ENCODE results near the gene MMP24. TPM values are rescaled to one million over a fixed set of nuclear protein-coding genes. Genes with fewer than 3 reads are reported as not detected.
"Not testable (repeated sequence)": the region's sequence is repeated elsewhere in the genome, so short reads cannot be mapped to it uniquely, and the experiment has no call there.

MMP24 gene
- 0.43 TPM for total RNA-seq

DNA sequence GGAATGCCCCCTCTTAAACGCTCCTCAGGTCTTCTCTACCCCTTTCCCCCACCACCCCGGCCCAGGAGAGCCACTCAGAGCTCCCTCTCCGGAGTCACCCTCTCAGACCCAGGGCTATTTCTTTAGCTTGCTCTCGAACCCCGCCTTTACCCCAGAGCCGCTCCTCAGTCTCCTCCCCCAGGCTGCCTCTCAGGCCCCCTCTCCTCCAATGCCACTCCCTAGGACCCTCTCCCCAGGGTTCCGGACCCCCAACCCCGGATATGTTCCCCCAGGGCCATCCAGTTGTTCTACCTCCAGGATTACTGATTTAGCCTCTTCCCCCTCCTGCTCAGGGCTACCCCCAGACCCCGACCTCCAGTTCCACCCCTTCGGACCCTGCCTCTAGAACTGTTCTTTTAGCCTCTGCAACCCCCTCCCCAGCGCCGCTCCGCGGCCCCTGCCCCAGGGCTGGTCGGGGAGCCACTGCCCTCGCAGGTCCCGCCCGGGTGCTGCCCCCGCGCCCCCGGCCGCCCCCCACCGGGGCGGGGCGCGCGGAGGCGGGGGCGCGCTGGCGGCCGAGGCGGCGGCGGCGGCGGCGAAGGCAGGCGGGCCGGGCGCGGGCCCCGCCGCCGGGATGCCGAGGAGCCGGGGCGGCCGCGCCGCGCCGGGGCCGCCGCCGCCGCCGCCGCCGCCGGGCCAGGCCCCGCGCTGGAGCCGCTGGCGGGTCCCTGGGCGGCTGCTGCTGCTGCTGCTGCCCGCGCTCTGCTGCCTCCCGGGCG lies at the start of gene MMP24:
Gene MMP24, plus strand, starts transcription at position 565 of the 758 bp plus-strand sequence. Its CDS starts 49 bp downstream, at position 614.
- DNase-seq (ENCODE audit: low spot score), result no peak

DNA sequence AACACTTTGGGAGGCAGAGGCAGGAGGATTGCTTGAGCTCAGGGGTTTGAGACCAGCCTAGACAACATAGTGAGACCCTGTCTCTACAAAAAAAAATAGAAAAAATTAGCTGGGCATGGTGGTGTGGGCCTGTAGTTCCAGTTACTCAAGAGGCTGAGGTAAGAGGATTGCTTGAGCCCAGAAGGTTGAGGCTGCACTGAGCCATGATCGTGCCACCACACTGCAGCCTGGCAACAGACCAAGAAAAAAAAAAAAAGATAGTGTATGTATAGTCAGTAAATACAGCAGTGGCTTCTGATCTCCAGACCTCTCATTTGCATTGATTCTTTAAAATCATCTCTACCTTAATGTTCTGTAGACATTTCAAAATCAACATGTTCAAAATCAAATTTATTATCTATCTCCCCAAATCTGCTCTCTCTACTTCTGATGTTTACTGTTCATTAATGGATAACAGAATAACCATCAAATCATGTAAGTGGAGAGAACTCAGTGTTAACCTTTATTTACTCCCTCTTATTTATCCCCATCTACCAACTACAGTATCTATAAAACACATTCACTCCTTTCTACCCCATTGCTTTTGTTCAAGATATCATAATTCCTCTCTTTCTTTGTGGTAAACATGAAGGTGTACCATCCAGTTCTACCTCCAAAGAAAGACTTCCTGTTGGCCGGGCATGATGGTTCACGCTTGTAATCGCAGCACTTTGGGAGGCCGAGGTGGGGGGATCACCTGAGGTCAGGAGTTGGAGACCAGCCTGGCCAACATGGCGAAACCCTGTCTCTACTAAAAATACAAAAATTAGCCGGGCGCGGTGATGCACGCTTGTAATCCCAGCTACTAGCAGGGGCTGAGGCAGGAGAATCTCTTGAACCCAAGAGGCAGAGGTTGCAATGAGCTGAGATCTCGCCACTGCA lies 46.9 kb upstream of the MMP24 start:
- DNase-seq (ENCODE audit: low spot score), result peak; percentile 63
- ATAC-seq, result peak; percentile 69

More for the DNA sequence above, at the start of gene MMP24:
- ATAC-seq, result no peak

DNA sequence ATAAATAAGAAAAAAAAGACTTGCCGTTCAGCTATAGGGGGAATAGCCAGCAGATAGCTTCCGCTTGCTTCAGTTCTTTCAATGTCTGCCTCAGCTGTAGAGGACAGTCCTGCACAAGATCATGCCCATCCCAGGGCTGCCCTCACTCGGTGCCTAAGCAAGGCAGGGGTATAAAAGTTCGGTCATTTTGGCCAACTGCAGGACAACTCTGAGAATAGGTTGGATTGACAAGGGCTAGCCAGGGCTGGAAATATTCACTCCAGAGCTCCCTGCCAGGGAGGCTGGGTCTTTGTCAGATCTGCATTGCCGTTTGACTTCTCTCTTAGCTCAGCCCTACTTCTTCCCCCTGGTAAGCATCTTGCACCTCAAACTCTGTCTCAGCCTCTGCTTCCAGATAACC lies 46.2 kb upstream of the MMP24 start:
- peak; percentile 67 for ATAC-seq
- DNase-seq (ENCODE audit: low spot score), result no peak

DNA sequence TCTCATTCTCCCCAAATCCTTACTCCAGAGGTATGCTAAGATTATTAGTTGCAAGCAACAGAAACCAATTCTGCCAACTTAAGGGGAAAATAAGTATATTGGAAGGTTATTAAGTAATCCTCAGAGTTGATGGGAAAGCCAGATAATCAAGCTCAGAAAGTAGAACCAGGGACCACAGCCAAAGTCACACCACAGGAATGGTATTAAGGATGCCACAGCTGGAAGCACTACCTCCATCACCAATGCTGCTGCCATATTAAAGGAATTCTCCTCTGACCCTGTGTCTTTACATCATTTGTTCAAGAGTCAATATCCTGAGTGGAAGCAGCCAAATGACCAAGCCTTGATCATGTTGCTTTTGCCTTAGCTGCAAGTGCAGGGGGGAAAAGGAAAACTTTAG lies 44.8 kb upstream of the MMP24 start:
- ATAC-seq (no peak), DNase-seq (ENCODE audit: low spot score) (no peak)

DNA sequence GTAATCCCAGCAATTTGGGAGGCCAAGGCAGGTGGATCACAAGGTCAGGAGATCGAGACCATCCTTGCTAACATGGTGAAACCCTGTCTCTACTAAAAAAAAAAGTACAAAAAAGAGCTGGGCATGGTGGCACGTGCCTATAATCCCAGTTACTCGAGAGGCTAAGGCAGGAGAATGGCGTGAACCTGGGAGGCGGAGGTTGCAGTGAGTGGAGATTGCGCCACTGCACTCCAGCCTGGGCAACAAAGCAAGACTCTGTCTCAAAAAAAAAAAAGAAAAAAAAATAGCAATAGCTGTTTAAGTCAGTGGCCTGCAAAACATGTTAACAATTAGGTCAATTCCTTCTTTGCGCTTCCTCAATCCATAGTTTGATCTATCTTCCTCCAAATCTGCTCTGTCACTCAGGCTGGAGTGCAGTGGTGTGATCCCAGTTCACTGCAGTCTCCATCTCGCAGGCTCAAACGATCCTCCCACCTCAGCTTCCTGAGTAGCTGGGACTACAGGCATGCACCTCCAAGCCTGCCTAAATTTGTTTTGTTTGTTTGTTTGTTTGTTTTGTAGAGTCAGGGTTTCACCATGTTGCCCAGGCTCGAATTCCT lies 39.7 kb upstream of the MMP24 start:
- not testable (repeated sequence) for ATAC-seq

DNA sequence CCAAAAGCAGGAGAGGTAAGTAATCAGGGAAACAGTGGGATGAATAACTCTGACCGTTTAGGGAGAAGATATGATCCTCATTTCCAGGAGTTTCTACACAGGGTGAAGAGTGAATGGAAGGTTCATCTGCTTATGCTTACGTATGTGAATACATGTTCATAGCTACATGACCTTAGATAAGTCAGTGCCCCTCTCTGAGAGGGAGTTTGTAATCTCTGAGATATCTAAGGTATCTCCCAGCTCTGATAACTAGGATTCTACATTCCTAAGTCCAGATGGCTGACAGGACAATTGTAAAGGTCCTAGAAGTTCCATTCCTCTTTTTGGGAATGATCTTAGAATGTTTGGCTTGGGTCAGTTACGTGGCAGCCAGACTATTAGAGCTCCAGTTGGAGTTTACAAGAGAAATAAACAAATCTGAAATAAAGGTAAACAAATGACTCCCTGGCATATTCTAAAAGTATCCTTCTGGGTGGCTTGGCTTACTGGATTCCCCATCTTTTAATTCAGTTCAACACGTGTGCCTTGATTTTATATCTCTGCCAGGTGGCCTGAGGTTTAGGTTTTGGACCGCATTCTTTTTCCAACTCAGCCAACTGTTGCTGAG lies 38.8 kb upstream of the MMP24 start:
- ATAC-seq, result no peak
- no peak for DNase-seq (ENCODE audit: low spot score)

More for the DNA sequence above, 39.7 kb upstream of the MMP24 start:
- not testable (repeated sequence) for DNase-seq (ENCODE audit: low spot score)

DNA sequence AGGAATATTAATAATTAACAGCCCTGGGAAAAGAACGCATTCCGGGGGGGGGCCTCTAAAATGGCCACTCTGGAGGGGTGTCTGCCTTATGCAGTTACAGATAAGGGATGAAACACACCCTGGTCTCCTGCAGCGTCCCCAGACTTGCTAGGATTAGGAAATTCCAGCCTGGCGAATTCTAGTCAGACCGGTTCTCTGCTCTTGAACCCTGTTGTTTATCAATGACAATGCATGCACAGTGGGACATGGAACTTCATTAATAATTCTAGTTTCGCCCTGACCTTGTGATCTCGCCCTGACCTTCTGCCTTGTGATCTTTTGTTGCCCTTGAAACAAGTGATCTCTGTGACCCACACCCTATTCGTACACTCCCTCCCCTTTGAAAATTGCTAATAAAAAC lies 37.3 kb upstream of the MMP24 start:
- not testable (repeated sequence) for ATAC-seq

DNA sequence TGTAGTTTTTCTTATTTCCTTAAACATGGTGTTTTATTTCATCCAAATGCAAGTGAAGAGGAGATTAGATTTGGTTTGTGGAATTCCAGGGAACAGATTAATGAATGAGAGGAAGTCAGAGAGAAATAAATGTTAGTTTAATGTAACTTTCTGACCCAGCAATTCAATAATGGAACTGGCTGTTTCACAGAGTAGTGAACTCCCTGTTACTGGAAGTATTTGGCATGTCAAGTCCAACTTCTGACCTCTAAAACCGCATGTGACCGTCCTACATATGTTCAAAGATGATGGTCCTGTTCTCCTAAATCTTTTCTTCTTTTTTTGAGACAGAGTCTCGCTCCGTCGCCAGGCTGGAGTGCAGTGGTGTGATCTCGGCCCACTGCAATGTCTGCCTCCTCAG lies 35.9 kb upstream of the MMP24 start:
- peak; percentile 71 for ATAC-seq
- no peak for DNase-seq (ENCODE audit: low spot score)

More for the DNA sequence above, 37.3 kb upstream of the MMP24 start:
- not testable (repeated sequence) for DNase-seq (ENCODE audit: low spot score)

DNA sequence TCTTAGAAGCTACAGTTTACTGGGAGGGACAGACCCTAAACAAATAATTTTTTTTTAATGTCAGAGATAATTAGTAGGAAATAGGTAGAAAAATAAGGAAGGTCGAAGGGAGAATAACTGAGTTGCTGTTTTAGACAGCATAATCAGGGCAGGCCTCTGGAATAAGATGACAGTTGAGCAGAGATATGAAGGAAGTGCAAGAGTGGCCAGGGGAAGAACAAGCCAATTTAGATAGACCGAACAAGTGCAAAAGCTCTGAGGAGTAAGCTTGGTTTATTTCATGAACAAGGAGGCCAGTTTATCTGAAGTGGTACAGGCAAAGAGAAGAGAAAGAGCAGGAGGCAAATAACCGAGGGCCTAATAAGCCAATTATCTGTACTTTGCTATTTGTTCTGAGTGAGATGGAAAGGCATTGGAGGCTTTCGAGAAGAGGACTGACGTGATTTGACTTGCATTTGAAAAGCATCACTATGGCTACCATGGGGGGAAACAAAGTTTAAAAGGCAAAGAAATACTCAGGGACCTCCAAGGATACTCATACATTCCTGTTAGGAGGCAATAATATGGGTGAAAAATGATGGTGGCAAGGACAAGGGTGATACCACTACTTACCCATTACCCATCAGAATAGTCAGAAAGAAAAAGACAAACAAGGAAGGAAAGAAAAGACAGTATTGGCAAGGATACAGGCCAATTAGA lies 34.9 kb upstream of the MMP24 start:
- DNase-seq (ENCODE audit: low spot score) (no peak), ATAC-seq (peak; percentile 31)

DNA sequence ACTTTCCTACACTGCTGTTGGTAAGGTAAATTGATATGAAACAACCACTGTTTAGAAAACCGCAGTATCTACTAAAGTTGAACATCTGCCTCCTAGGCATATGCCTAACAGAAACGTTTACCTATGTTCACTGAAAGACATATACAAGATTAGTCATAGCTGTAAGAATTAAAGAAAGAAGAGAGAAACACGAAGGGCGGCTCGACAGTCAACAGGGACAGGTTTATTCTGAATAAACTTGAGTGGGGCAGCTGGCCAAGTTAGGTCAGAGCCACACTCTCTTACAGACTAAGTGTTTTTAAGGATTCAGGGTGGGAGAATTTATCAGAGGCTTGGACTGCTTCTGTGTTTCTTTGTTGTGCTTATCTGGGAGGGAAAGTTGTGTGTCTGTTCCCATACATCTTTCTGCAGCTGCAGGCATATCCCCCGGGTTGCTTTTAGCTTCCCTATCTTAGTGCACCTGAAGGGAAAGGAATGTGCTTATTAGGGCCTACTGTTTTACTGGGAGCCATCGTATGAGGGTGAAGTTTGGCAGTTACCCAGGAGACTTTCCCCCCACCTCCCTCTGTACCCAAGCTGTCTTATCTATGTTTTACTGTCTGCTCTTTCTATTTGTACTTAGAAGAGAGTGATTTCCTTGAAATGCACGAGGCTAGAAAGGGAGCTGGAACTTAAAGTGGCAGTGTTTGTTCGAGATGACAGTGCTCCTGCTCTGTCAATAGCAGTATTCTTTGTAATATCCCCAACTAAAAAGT lies 34.2 kb upstream of the MMP24 start:
- no peak for DNase-seq (ENCODE audit: low spot score)
- ATAC-seq, result peak; percentile 73

DNA sequence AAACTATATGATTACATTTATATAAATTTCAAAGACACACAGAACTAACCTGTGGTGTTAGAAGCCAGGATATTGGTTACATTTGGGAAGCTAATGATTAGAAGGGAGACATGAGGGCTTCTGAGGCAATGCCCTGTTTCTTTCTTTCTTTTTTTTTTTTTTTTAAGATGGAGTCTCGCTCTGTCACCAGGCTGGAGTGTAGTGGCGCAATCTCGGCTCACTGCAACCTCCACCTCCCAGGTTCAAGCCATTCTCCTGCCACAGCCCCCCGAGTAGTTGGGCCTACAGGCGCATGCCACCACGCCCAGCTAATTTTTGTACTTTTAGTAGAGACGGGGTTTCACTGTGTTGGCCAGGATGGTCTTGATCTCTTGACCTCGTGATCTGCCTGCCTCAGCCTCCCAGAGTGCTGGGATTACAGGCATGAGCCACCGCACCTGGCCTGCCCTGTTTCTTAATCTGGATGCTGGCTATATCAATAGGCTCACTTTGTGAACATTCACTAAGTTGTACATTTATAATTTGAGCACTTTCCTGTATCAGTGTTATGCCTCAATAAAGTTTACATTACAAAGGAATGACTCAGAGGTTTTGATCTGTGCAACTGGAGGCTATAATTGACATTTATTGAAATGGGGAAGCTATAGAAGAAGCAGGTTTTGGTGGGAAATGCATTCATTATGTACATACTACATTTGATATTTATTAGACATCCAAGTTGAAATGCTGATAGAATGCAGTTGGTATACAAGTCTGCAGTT lies 33.3 kb upstream of the MMP24 start:
- not testable (repeated sequence) for ATAC-seq; DNase-seq (ENCODE audit: low spot score)

DNA sequence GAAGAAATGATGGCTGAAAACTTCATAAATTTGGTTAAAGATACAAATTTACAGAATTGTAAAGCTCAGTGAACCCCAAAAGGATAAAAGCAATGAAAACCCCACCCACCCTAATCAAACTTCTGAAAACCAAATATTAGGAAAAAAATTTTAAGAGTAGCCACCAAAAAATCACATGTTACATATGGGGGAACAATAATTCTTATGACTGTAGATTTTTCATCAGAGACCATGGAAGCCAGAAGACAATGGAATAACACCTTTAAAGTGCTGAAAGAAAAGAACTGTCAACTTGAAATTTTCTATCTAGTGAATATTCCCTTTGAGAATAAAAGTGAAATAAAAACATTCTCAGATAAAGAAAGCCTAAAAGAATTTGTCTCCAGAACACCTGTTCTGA lies 30.2 kb upstream of the MMP24 start:
- ATAC-seq (no peak), DNase-seq (ENCODE audit: low spot score) (no peak)

DNA sequence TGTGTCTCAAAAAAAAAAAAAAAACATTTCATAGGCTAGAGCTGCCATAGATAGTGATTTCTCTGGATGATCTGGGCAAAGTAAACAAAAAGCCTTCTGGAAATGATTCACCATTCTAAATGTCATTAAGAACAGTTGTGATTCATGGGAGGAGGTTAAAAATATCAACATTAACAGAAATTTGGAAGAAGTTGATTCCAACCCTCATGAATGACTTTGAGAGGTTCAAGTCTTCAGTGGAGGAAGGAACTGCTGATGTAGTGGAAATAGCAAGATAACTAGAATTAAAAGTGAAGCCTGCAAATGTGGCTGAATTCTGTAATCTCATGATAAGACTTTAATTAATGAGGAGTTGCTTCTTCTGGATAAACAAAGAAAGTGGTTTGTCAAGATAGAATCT lies 26.8 kb upstream of the MMP24 start:
- DNase-seq (ENCODE audit: low spot score) (no peak), ATAC-seq (no peak)

DNA sequence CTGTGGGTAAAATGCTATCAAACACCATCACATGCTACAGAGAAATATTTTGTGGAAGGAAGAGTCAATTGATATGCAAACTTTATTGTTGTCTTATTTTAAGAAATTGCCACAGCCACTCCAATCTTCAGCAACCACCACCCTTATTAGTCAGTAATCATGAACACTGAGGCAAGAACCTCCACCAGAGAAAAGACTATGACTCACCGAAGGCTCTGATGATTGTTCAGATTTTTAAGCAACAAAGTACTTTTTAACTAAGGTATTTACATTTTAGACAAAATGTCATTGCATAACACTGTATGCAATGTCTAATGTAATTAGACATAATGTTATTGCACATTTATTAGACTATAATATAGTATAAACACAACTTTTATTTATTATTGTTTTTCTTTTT lies 26.2 kb upstream of the MMP24 start:
- no peak for ATAC-seq
- DNase-seq (ENCODE audit: low spot score), result no peak

DNA sequence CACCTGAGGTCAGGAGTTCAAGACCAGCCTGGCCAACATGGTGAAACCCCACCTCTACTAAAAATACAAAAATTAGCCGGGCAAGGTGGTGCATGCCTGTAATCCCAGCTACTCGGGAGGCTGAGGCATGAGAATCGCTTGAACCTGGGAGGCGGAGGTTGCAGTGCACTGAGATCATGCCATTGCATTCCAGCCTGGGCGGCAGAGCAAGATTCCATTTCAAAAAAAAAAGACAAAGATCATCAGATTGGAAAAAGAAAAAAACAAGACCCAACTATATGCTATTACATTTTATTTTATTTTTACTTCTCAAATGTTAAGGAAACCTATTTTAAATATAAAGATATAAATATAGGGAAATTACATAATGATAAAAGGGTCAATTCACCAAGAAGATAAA lies 25.0 kb upstream of the MMP24 start:
- not testable (repeated sequence) for DNase-seq (ENCODE audit: low spot score); ATAC-seq

DNA sequence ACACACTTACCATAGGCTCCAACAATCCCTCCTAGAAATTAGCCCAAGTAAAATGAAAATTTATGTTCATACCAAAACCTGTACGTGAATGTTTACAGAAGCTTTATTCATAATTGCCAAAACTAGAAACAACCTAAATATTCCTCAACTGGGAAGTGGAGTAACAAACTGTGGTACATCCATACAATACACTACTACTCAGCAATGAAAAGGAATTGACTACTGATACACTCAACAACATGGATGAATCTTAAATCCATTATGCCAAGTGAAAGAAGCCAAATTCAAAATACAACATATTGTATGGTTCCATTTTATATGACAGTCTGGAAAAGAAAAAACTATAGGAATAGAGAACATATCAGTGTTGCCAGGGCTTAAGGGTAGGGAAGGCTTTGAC lies 19.7 kb upstream of the MMP24 start:
- ATAC-seq, result no peak
- DNase-seq (ENCODE audit: low spot score), result no peak

DNA sequence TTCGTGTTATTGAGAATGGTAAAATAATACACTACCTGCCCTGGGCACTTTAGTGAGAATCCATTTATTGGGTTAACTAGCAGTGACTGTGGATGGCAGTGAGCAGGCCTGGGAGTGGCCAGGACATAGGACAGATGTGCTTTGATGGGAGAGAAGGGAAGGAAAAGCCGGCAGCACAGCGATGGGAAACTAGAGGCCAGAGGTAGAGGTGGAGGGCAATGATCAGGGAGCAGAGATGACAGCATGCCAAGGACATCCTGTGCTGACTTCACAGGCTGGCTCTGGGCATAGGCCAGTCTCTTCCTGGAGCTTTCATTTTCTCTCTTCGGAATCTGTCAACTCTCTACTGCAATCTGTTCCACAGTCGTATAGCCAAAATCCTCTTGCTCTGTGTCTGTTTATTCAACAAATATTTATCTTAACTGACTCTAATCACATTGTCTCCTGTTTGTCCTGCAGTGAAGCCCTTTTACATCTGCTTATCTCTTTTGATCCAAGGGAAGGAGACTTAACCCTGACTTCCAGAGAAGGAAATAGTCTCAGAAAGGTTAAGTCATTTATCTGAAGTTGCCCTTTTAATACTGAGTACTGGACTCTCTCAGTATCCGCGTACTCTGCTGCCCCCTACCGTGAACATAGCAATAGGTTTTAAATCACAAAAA lies 18.4 kb upstream of the MMP24 start:
- DNase-seq (ENCODE audit: low spot score), result peak; percentile 92

More for the DNA sequence above, 18.4 kb upstream of the MMP24 start:
- ATAC-seq, result peak; percentile 93

All from left lobe of liver (tissue), 2 donors.